ENCODE measurements around the gene RBMS3.

- no peak for TF ChIP-seq POLR2A (IDR thresholded peaks at IDR 0.05; ENCODE audit: low read length)
- no peak for TF ChIP-seq GATA1 (IDR thresholded peaks at IDR 0.05; ENCODE audit: low read depth, low read length)
Measured at GRCh38 chr3:29611252-29611651, 330.4 kb downstream of the RBMS3 start.

Data from erythroblast (primary cell).